T-helper 1 cell treated with Interleukin-12 subunit alpha and Interleukin-12 subunit beta and Interleukin-4 antibody, amounts not matched to agents 30 μg/mL and 1 μg/mL, for 36 hours (primary cell): Measurements from ENCODE around the gene ARMC2.

Experiments used
- H3K27ac Mint-ChIP-seq: one replicate; pipeline ENCODE4 v1.8.0; 2021; ENCODE audit warnings: mild to moderate bottlenecking, mixed read lengths
- H3K27me3 Mint-ChIP-seq: one replicate; pipeline ENCODE4 v1.8.0; 2021; ENCODE audit warnings: low read depth, mixed read lengths
- H3K36me3 Mint-ChIP-seq: one replicate; pipeline ENCODE4 v1.8.0; 2021; ENCODE audit warnings: low read depth, mixed read lengths
- H3K4me1 Mint-ChIP-seq: one replicate; pipeline ENCODE4 v1.8.0; 2021; ENCODE audit warnings: low read depth, mixed read lengths
- H3K4me3 Mint-ChIP-seq: one replicate; pipeline ENCODE4 v1.8.0; 2021; ENCODE audit warnings: mild to moderate bottlenecking, moderate library complexity, mixed read lengths
- H3K9me3 Mint-ChIP-seq: one replicate; pipeline ENCODE4 v1.8.0; 2021; ENCODE audit warnings: mixed read lengths

The ARMC2 gene

DNA sequence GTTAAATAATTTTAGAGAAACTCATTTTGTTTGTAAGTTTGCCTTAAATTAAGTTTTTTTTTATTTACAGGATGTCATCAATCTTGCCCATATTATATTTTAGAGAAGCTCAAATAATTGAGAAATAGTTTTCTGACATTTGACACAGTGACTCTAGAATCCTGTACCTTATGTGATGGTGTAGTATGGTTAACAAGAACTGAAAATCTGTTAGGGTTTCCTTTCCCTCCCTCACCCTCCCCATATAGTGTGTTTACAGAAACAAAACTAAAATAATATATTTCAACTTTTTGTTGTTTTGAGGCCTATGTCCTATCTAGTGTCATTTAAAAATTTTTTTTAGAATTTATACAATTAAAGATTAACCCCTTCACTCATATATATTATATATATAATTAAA lies 154.7 kb downstream of the ARMC2 start:
- no peaks in the 10 kb centered on the region for H3K27me3 Mint-ChIP-seq
- peaks cover 21% of the 10 kb centered on the region for H3K4me1 Mint-ChIP-seq
- peaks cover 14% of the 10 kb centered on the region for H3K36me3 Mint-ChIP-seq
- no peak overlapping the region for H3K4me3 Mint-ChIP-seq
- no peak overlapping the region for H3K27ac Mint-ChIP-seq
- H3K9me3 Mint-ChIP-seq = no peaks in the 10 kb centered on the region

DNA sequence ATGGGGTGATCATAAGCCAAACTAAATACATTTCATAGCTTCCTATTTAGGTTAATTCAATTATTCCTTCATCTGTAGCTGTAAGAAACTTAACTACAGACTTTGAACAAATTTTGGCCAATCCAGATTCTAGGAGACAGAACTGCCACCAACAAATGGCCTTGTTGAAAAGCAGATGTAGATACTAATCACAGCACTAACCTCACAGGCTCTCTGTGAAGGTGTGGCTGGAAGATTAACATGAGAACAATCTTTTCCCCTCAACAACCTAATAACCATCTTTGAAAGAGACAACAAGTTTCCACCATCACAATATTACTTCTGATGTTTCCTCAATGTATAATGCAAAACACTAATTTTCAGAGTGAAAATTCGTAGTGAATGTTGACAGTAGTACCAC lies 158.6 kb downstream of the ARMC2 start:
- H3K36me3 Mint-ChIP-seq = peaks cover 1% of the 10 kb centered on the region
- no peaks in the 10 kb centered on the region for H3K27me3 Mint-ChIP-seq
- H3K27ac Mint-ChIP-seq = no peak overlapping the region
- H3K9me3 Mint-ChIP-seq = no peaks in the 10 kb centered on the region
- peaks cover 37% of the 10 kb centered on the region for H3K4me1 Mint-ChIP-seq
- no peak overlapping the region for H3K4me3 Mint-ChIP-seq

- no peak overlapping the region for H3K27ac Mint-ChIP-seq
- H3K9me3 Mint-ChIP-seq = no peaks in the 10 kb centered on the region
- H3K4me1 Mint-ChIP-seq = peaks cover 37% of the 10 kb centered on the region
- H3K36me3 Mint-ChIP-seq = peaks cover 1% of the 10 kb centered on the region
- peak overlapping the region; percentile 30 for H3K4me3 Mint-ChIP-seq
- peaks cover 2% of the 10 kb centered on the region for H3K27me3 Mint-ChIP-seq
Measured at GRCh38 chr6:109007521-109007920, 159.3 kb downstream of the ARMC2 start.

DNA sequence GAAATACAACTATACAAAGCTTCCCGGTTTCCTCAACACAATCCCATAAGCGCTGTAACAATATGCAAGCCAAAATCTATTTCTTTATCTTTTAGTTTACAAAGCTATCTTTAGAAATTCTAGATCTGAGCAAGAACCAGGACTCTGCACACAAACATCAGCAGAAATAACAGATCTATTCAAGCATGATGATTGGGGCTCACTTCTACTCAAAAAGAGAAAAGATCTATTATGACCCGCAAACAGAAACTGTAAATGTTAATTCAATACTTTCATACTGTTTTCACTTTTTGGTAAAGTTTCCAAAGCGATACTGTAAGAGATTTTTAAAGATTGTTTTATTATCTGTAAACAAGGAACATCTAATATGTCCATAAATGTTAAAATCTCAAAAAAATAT lies 159.8 kb downstream of the ARMC2 start:
- H3K27ac Mint-ChIP-seq = peak overlapping the region; percentile 8
- peaks cover 1% of the 10 kb centered on the region for H3K36me3 Mint-ChIP-seq
- no peaks in the 10 kb centered on the region for H3K9me3 Mint-ChIP-seq
- H3K27me3 Mint-ChIP-seq = peaks cover 5% of the 10 kb centered on the region
- peaks cover 38% of the 10 kb centered on the region for H3K4me1 Mint-ChIP-seq
- H3K4me3 Mint-ChIP-seq = peak overlapping the region; percentile 94

- H3K27ac Mint-ChIP-seq = peak overlapping the region; percentile 84
- peaks cover 1% of the 10 kb centered on the region for H3K36me3 Mint-ChIP-seq
- H3K9me3 Mint-ChIP-seq = no peaks in the 10 kb centered on the region
- H3K27me3 Mint-ChIP-seq = peaks cover 8% of the 10 kb centered on the region
- peaks cover 38% of the 10 kb centered on the region for H3K4me1 Mint-ChIP-seq
- H3K4me3 Mint-ChIP-seq = peak overlapping the region; percentile 94
Measured at GRCh38 chr6:109008537-109009235, 160.5 kb downstream of the ARMC2 start.

DNA sequence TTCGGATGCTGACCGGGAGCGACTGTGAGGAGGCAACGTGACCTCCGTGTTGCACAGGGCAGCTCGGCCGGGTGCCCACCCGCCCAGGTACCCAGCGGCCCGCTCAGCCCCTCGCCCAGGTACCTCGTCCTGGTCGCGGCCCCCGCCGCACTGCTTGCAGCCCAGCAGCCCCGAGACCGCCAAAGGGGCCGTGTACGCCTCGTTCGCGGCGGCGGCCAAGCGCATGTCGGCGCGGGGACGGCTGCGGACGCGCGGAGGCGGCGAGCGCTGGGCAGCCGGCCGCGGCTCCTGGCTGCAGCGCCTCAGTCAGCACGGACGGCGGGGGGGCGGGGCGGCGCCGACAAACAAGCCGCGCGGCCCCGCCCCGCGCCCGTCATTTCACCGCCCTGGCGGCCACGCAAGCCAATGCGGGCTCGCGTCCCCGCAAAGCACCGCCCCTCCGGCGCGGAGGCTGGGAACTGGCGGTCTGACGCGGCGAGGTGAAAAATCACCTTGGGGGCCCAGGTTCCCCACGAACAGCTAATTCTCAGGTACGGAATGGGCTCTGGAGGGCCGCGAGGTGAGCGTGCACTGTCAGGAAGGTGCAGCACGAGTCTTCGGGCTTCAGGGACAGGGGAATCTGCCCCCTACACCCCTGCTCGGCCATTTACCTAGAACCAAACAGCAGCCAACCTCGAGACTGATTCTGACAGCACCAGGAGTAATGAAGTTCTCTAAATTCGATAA lies 161.2 kb downstream of the ARMC2 start:
- H3K27me3 Mint-ChIP-seq = peaks cover 10% of the 10 kb centered on the region
- no peaks in the 10 kb centered on the region for H3K9me3 Mint-ChIP-seq
- peaks cover 1% of the 10 kb centered on the region for H3K36me3 Mint-ChIP-seq
- peak overlapping the region; percentile 90 for H3K4me3 Mint-ChIP-seq
- peaks cover 39% of the 10 kb centered on the region for H3K4me1 Mint-ChIP-seq
- peak overlapping the region; percentile 91 for H3K27ac Mint-ChIP-seq

DNA sequence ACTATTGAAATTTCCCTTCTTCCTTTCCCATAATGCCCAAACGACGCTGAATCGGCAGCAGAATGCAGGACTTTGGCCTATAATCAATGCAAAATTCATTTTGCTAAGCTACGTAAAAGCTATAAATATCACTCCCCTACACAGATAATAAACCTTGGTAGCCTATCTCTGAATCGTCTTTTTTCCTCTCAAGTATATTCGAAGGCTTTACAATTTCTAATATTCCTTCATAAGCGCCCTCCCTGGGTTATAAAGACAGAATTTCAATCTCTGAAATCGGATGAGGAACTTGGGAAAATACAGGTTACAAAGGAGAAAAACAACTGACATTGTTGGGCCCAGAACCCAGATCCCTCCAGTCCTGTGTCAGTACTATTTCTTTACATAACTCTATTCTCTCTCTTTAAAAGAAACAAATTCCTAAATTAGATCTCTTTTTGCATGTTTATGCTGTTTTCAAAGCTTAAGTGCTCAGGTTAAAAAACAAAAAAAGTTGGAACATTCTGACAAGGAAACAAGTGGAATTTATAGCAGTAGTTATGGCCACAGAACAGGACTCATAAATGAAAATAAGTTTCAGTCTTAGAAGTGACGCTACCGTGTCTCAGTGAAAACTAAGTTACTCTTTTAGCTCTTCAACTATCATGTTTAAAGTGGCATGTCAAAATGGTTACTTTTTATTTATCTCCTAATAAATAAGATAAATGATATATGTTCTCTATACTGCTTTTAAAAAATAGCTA lies 161.9 kb downstream of the ARMC2 start:
- peaks cover 10% of the 10 kb centered on the region for H3K27me3 Mint-ChIP-seq
- no peaks in the 10 kb centered on the region for H3K9me3 Mint-ChIP-seq
- H3K4me1 Mint-ChIP-seq = peaks cover 42% of the 10 kb centered on the region
- no peaks in the 10 kb centered on the region for H3K36me3 Mint-ChIP-seq
- peak overlapping the region; percentile 90 for H3K4me3 Mint-ChIP-seq
- peak overlapping the region; percentile 91 for H3K27ac Mint-ChIP-seq

- H3K27ac Mint-ChIP-seq = peak overlapping the region; percentile 27
- no peaks in the 10 kb centered on the region for H3K9me3 Mint-ChIP-seq
- peaks cover 41% of the 10 kb centered on the region for H3K4me1 Mint-ChIP-seq
- no peaks in the 10 kb centered on the region for H3K36me3 Mint-ChIP-seq
- peaks cover 10% of the 10 kb centered on the region for H3K27me3 Mint-ChIP-seq
- H3K4me3 Mint-ChIP-seq = peak overlapping the region; percentile 7
Measured at GRCh38 chr6:109010705-109011102, 162.5 kb downstream of the ARMC2 start.

DNA sequence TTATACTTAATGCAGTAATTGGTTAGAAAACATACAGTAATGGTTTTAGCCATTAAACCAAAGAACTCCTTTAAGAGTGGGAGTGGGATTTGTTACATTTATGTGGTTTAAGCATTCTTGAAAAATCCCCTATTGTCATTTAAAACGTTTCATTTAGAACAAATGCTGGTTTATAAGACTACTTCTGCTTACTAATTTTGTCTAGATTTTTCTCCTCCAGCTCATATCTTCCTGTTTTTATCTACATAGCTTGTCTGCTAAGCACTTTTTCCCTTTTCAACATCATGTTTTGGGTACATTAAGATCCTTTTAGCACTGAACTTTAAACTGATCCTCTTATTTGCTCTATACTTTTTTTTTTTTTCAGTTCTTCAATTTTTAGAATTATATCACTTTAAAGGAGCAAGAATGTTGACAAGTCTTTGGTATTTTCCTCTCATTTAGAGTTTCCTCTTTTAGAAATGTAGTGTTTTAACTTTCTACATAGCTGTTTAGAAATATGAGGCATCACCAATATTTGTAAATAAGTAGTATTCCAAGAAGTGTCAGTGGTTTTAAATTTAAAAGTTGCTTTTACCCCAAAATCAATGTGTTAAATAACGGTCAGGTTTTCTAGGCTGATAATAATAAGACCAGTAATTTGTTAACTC lies 165.6 kb downstream of the ARMC2 start:
- Mint-ChIP-seq H3K27me3 (peaks cover 10% of the 10 kb centered on the region), H3K4me1 (peaks cover 21% of the 10 kb centered on the region), H3K4me3 (no peak overlapping the region), H3K27ac (peak overlapping the region; percentile 38), H3K9me3 (no peaks in the 10 kb centered on the region), H3K36me3 (no peaks in the 10 kb centered on the region)

DNA sequence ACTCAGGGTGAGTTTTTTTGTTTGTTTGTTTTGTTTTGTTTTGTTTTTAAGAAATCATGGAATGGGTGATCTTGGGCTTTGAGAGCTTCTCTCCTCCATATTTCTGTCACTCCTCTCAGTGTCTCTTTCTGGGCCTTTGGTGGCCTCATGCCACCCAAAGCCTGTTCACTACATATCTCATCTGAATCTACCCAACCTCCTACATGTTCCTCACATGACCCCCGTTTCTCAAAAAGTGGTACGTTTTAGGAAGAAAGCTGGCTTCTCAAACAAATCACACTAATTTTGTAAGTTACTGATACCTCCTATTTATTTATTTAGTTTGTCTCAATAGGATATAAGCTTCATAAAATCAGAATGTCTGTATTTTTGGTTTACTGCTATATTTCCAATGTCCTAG lies 166.4 kb downstream of the ARMC2 start:
- H3K4me3 Mint-ChIP-seq = no peak overlapping the region
- H3K4me1 Mint-ChIP-seq = peaks cover 22% of the 10 kb centered on the region
- H3K36me3 Mint-ChIP-seq = no peaks in the 10 kb centered on the region
- peaks cover 10% of the 10 kb centered on the region for H3K27me3 Mint-ChIP-seq
- no peak overlapping the region for H3K27ac Mint-ChIP-seq
- H3K9me3 Mint-ChIP-seq = no peaks in the 10 kb centered on the region

DNA sequence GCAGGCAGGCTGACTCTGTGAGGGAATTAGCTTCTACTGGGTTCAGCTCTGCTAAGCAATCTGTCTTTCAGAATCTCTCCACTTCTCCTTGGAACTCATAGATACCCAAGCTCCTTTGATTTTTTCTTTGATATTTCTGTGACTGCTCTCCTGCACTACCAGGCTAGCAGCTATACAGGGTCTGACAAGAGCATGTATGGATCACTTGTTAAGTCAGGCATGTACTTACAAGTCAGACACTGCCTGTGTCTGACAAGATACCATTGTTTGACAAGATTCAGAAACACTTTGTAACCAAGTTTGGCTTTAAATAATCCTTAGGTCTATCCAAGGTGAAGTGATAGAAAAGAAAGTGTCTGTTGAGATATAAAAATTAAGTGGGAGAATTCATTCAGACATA lies 167.0 kb downstream of the ARMC2 start:
- no peak overlapping the region for H3K4me3 Mint-ChIP-seq
- no peaks in the 10 kb centered on the region for H3K36me3 Mint-ChIP-seq
- no peaks in the 10 kb centered on the region for H3K9me3 Mint-ChIP-seq
- H3K27ac Mint-ChIP-seq = no peak overlapping the region
- peaks cover 10% of the 10 kb centered on the region for H3K27me3 Mint-ChIP-seq
- peaks cover 17% of the 10 kb centered on the region for H3K4me1 Mint-ChIP-seq

GRCh38 chr6:109019911-109020310 lies 171.7 kb downstream of the ARMC2 start:
- H3K9me3 Mint-ChIP-seq = no peaks in the 10 kb centered on the region
- H3K4me3 Mint-ChIP-seq = no peak overlapping the region
- H3K27me3 Mint-ChIP-seq = peaks cover 3% of the 10 kb centered on the region
- peaks cover 3% of the 10 kb centered on the region for H3K36me3 Mint-ChIP-seq
- no peak overlapping the region for H3K27ac Mint-ChIP-seq
- peaks cover 2% of the 10 kb centered on the region for H3K4me1 Mint-ChIP-seq

GRCh38 chr6:109021870-109022269 lies 173.6 kb downstream of the ARMC2 start:
- no peaks in the 10 kb centered on the region for H3K9me3 Mint-ChIP-seq
- H3K4me3 Mint-ChIP-seq = no peak overlapping the region
- peaks cover 3% of the 10 kb centered on the region for H3K36me3 Mint-ChIP-seq
- H3K4me1 Mint-ChIP-seq = peaks cover 8% of the 10 kb centered on the region
- no peak overlapping the region for H3K27ac Mint-ChIP-seq
- H3K27me3 Mint-ChIP-seq = peaks cover 4% of the 10 kb centered on the region

DNA sequence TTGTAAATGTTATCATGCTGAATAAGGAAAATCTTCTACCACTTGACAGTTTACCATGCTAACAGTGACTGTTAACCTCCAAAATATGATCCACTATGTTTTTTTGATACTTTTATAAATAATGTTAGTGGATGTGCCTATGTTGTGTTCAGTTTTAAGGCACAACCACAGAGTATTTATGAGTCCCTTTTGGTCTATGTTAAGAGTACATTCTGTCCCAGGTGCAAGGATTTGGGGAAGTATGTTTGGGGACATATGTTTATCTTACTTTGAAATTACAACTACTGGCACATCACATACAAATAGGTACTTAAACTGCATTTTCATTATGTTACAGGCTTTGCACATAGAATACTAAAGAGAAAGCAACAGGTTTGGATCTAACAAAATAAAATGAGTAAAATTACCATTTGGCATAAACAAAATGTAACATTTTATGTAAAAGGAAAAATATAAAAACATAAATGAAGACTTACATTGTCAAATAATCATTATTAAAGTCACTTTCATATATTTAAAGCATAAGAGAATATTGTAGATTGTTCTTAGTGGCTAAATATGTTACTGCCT lies 175.2 kb downstream of the ARMC2 start:
- Mint-ChIP-seq H3K27ac (no peak overlapping the region), H3K4me1 (peaks cover 8% of the 10 kb centered on the region), H3K36me3 (peaks cover 3% of the 10 kb centered on the region), H3K27me3 (peaks cover 4% of the 10 kb centered on the region), H3K4me3 (no peak overlapping the region), H3K9me3 (no peaks in the 10 kb centered on the region)
